ENCODE measurements around the gene OR10G4. TPM values are rescaled to one million over a fixed set of nuclear protein-coding genes. Genes with fewer than 3 reads are reported as not detected.

The OR10G4 gene
- total and polyA plus RNA-seq, 10 of the 15 experiments (the other 5 are each of a cell fraction or from before 2014, with no cell fraction given), result not detected

DNA sequence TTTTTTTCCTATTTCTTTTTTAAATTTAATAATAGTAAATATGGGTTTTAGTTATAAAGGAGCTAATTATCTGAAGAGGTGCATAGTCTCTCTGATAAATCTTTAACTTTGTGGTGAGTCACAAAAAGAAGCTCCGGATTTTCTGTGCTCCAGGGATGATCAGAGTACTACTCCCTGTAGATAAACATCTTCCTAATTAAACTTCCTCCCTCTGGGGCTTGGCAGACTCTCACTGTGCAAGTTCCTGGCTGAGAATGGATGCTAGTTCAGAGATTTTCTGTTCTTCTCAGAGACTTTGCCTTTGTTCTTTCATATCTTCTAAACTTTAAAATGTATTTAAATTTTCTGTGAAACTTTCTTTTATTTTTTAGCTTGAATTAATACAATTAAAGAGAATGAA, 28.5 kb downstream of the OR10G4 start, which contains the start of gene OR10G7:
Gene OR10G7, minus strand, starts transcription at position 72 of the 400 bp plus-strand sequence. CDS start 2,324 bp downstream, outside the sequence.
- no peaks in the 10 kb centered on the region for H3K9me3 ChIP-seq (replicated peaks; ENCODE audit: control insufficient read depth, insufficient read depth, low read length)
- H3K27ac ChIP-seq (ENCODE audit: control insufficient read depth, insufficient read depth), result no peak within 1 kb of the TSS
- no peak for DNase-seq (ENCODE audit: low read depth, low spot score)
- TF ChIP-seq BMI1 (IDR thresholded peaks at IDR 0.05; ENCODE audit: borderline replicate concordance) (no peak), CREM (IDR thresholded peaks at IDR 0.05; ENCODE audit: low read depth) (no peak), POU2F2 (IDR thresholded peaks at IDR 0.05; ENCODE audit: borderline replicate concordance, low read depth, low read length) (no peak), NFIC (IDR thresholded peaks at IDR 0.05; ENCODE audit: low read depth, low read length) (no peak), EGR1 (IDR thresholded peaks at IDR 0.05; ENCODE audit: borderline replicate concordance in 1 of 2, low read depth in 2 of 2, low read length in 2 of 2) (no peak), POLR2A (IDR thresholded peaks at IDR 0.05; ENCODE audit: low read depth, low read length) (no peak), HDGF (IDR thresholded peaks at IDR 0.05) (no peak), CBFB (IDR thresholded peaks at IDR 0.05; ENCODE audit: low read depth) (no peak), MYB (IDR thresholded peaks at IDR 0.05; ENCODE audit: borderline replicate concordance, low read depth, low read length) (no peak), IKZF1 (conservative IDR thresholded peaks at IDR 0.05) (no peak)
- TF ChIP-seq, protein P1, sequence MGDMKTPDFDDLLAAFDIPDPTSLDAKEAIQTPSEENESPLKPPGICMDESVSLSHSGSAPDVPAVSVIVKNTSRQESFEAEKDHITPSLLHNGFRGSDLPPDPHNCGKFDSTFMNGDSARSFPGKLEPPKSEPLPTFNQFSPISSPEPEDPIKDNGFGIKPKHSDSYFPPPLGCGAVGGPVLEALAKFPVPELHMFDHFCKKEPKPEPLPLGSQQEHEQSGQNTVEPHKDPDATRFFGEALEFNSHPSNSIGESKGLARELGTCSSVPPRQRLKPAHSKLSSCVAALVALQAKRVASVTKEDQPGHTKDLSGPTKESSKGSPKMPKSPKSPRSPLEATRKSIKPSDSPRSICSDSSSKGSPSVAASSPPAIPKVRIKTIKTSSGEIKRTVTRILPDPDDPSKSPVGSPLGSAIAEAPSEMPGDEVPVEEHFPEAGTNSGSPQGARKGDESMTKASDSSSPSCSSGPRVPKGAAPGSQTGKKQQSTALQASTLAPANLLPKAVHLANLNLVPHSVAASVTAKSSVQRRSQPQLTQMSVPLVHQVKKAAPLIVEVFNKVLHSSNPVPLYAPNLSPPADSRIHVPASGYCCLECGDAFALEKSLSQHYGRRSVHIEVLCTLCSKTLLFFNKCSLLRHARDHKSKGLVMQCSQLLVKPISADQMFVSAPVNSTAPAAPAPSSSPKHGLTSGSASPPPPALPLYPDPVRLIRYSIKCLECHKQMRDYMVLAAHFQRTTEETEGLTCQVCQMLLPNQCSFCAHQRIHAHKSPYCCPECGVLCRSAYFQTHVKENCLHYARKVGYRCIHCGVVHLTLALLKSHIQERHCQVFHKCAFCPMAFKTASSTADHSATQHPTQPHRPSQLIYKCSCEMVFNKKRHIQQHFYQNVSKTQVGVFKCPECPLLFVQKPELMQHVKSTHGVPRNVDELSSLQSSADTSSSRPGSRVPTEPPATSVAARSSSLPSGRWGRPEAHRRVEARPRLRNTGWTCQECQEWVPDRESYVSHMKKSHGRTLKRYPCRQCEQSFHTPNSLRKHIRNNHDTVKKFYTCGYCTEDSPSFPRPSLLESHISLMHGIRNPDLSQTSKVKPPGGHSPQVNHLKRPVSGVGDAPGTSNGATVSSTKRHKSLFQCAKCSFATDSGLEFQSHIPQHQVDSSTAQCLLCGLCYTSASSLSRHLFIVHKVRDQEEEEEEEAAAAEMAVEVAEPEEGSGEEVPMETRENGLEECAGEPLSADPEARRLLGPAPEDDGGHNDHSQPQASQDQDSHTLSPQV (IDR thresholded peaks at IDR 0.05), result no peak
- H3K4me1 ChIP-seq (ENCODE audit: control insufficient read depth, insufficient read depth, low read length), result no peaks in the 10 kb centered on the region
- H3K4me3 ChIP-seq, result no peak within 1 kb of the TSS
- no peak within 1 kb of the TSS for H3K9ac ChIP-seq (ENCODE audit: control insufficient read depth, insufficient read depth, low read length)
- POLR2A ChIA-PET, result no interaction called here
- no peak for FAIRE-seq
- H3K4me2 ChIP-seq (ENCODE audit: control insufficient read depth, insufficient read depth), result no peak within 1 kb of the TSS
- CTCF ChIA-PET, result interaction anchor here (1.5 kb wide), 1 partner anchor 23 kb away, joined by 3 read pairs; no protein-coding TSS in a partner anchor
- intact Hi-C loops (cut with micrococcal nuclease; ENCODE audit: unreplicated experiment), result no loop called here
- RAD21 ChIA-PET (ENCODE audit: unreplicated experiment), result no interaction called here
- 0% methylated on average over 1 of the region's 1 CpG for WGBS (ENCODE audit: insufficient coverage, insufficient replicate concordance, low lambda C conversion rate, missing lambda C conversion rate)
- SMC1A ChIA-PET (ENCODE audit: uncharacterized antibody, unreplicated experiment), result interaction anchor here (1.5 kb wide), 1 partner anchor 10 kb away, joined by 3 read pairs; no protein-coding TSS in a partner anchor
- in situ Hi-C loops (cut with MboI), result no loop called here
- H3K79me2 ChIP-seq (ENCODE audit: control insufficient read depth, insufficient read depth, low read length), result no peaks in the 10 kb centered on the region
- H3K36me3 ChIP-seq (ENCODE audit: control insufficient read depth in 2 of 2, insufficient read depth in 2 of 2, low read length in 1 of 2), result no peaks in the 10 kb centered on the region
- H2AFZ ChIP-seq (ENCODE audit: control insufficient read depth, low read depth, low read length), result no peak within 1 kb of the TSS
- ATAC-seq, result no peak
- H4K20me1 ChIP-seq (ENCODE audit: control insufficient read depth, insufficient read depth), result no peaks in the 10 kb centered on the region
- H3K27me3 ChIP-seq (replicated peaks in 1 of 2; ENCODE audit: control insufficient read depth in 2 of 2, insufficient read depth in 2 of 2, low read length in 1 of 2), result no peaks in the 10 kb centered on the region
- no TSS peak for BruUV-seq (replicated peaks)
